ENCODE data around the gene STK38L.

STK38L gene

GRCh38 chr12:27305673-27306456 is 61.8 kb downstream of the STK38L start (continued):
- TF ChIP-seq ZNF621 (tag by site-specific recombination; IDR thresholded peaks at IDR 0.05) (no peak), GLIS1 (tag by site-specific recombination; IDR thresholded peaks at IDR 0.05) (no peak), ZSCAN16 (tag by site-specific recombination; IDR thresholded peaks at IDR 0.05) (no peak), ZNF610 (tag by site-specific recombination; IDR thresholded peaks at IDR 0.05; ENCODE audit: borderline replicate concordance) (no peak), FEZF1 (tag by site-specific recombination; IDR thresholded peaks at IDR 0.05) (peak; percentile 84), ZNF558 (tag by site-specific recombination; IDR thresholded peaks at IDR 0.05) (no peak), ZNF416 (tag by site-specific recombination; IDR thresholded peaks at IDR 0.05) (no peak), ZNF785 (tag by site-specific recombination; IDR thresholded peaks at IDR 0.05) (no peak), ZBTB21 (tag by site-specific recombination; IDR thresholded peaks at IDR 0.05) (no peak), ZNF366 (tag by site-specific recombination; conservative IDR thresholded peaks at IDR 0.05) (no peak; the same call in 1 of the 2 replicates), RBAK (tag by site-specific recombination; IDR thresholded peaks at IDR 0.05) (no peak), GLIS2 (tag by site-specific recombination; IDR thresholded peaks at IDR 0.05) (no peak), ZFP37 (tag by site-specific recombination; IDR thresholded peaks at IDR 0.05) (no peak), ZNF837 (tag by site-specific recombination; IDR thresholded peaks at IDR 0.05) (no peak), MEIS1 (CRISPR knock-in tag; IDR thresholded peaks at IDR 0.05; ENCODE audit: borderline replicate concordance) (no peak), ZNF335 (tag by site-specific recombination; conservative IDR thresholded peaks at IDR 0.05) (no peak), ZEB2 (tag by site-specific recombination; IDR thresholded peaks at IDR 0.05) (0 out of 2 replicates have a peak, but pooled peaks have one; percentile 18), ZNF140 (tag by site-specific recombination; IDR thresholded peaks at IDR 0.05) (no peak), ZNF280D (tag by site-specific recombination; IDR thresholded peaks at IDR 0.05) (no peak), ZNF2 (tag by site-specific recombination; IDR thresholded peaks at IDR 0.05) (0 out of 2 replicates have a peak, but pooled peaks have one; percentile 38), ZNF138 (tag by site-specific recombination; IDR thresholded peaks at IDR 0.05; ENCODE audit: borderline replicate concordance) (no peak), HOXA7 (CRISPR knock-in tag; IDR thresholded peaks at IDR 0.05; ENCODE audit: borderline replicate concordance) (no peak), SALL2 (tag by site-specific recombination; IDR thresholded peaks at IDR 0.05; ENCODE audit: borderline replicate concordance) (no peak), SCRT2 (tag by site-specific recombination; IDR thresholded peaks at IDR 0.05) (peak; percentile 92)
- TF ChIP-seq, protein P1, sequence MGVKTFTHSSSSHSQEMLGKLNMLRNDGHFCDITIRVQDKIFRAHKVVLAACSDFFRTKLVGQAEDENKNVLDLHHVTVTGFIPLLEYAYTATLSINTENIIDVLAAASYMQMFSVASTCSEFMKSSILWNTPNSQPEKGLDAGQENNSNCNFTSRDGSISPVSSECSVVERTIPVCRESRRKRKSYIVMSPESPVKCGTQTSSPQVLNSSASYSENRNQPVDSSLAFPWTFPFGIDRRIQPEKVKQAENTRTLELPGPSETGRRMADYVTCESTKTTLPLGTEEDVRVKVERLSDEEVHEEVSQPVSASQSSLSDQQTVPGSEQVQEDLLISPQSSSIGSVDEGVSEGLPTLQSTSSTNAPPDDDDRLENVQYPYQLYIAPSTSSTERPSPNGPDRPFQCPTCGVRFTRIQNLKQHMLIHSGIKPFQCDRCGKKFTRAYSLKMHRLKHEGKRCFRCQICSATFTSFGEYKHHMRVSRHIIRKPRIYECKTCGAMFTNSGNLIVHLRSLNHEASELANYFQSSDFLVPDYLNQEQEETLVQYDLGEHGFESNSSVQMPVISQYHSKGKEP (tag by site-specific recombination; IDR thresholded peaks at IDR 0.05) = 0 out of 2 replicates have a peak, but pooled peaks have one; percentile 11
- TF ChIP-seq, protein P2, sequence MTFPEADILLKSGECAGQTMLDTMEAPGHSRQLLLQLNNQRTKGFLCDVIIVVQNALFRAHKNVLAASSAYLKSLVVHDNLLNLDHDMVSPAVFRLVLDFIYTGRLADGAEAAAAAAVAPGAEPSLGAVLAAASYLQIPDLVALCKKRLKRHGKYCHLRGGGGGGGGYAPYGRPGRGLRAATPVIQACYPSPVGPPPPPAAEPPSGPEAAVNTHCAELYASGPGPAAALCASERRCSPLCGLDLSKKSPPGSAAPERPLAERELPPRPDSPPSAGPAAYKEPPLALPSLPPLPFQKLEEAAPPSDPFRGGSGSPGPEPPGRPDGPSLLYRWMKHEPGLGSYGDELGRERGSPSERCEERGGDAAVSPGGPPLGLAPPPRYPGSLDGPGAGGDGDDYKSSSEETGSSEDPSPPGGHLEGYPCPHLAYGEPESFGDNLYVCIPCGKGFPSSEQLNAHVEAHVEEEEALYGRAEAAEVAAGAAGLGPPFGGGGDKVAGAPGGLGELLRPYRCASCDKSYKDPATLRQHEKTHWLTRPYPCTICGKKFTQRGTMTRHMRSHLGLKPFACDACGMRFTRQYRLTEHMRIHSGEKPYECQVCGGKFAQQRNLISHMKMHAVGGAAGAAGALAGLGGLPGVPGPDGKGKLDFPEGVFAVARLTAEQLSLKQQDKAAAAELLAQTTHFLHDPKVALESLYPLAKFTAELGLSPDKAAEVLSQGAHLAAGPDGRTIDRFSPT (tag by site-specific recombination; IDR thresholded peaks at IDR 0.05) = no peak
- TF ChIP-seq, protein P3, sequence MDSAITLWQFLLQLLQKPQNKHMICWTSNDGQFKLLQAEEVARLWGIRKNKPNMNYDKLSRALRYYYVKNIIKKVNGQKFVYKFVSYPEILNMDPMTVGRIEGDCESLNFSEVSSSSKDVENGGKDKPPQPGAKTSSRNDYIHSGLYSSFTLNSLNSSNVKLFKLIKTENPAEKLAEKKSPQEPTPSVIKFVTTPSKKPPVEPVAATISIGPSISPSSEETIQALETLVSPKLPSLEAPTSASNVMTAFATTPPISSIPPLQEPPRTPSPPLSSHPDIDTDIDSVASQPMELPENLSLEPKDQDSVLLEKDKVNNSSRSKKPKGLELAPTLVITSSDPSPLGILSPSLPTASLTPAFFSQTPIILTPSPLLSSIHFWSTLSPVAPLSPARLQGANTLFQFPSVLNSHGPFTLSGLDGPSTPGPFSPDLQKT (IDR thresholded peaks at IDR 0.05; ENCODE audit: borderline replicate concordance, low read depth, low read length) = no peak
- TF ChIP-seq, protein P4, sequence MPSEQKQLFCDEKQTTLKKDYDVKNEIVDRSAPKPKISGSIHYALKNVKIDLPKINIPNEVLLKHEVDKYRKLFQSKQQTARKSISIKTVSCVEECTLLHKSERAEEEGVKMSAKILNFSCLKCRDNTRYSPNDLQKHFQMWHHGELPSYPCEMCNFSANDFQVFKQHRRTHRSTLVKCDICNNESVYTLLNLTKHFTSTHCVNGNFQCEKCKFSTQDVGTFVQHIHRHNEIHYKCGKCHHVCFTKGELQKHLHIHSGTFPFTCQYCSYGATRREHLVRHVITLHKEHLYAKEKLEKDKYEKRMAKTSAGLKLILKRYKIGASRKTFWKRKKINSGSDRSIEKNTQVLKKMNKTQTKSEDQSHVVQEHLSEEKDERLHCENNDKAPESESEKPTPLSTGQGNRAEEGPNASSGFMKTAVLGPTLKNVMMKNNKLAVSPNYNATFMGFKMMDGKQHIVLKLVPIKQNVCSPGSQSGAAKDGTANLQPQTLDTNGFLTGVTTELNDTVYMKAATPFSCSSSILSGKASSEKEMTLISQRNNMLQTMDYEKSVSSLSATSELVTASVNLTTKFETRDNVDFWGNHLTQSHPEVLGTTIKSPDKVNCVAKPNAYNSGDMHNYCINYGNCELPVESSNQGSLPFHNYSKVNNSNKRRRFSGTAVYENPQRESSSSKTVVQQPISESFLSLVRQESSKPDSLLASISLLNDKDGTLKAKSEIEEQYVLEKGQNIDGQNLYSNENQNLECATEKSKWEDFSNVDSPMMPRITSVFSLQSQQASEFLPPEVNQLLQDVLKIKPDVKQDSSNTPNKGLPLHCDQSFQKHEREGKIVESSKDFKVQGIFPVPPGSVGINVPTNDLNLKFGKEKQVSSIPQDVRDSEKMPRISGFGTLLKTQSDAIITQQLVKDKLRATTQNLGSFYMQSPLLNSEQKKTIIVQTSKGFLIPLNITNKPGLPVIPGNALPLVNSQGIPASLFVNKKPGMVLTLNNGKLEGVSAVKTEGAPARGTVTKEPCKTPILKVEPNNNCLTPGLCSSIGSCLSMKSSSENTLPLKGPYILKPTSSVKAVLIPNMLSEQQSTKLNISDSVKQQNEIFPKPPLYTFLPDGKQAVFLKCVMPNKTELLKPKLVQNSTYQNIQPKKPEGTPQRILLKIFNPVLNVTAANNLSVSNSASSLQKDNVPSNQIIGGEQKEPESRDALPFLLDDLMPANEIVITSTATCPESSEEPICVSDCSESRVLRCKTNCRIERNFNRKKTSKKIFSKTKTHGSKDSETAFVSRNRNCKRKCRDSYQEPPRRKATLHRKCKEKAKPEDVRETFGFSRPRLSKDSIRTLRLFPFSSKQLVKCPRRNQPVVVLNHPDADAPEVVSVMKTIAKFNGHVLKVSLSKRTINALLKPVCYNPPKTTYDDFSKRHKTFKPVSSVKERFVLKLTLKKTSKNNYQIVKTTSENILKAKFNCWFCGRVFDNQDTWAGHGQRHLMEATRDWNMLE (tag by site-specific recombination; conservative IDR thresholded peaks at IDR 0.05; ENCODE audit: low read depth) = no peak
